HG02870 (cell line): ENCODE results near the gene ALDH4A1.
"Not testable (repeated sequence)": the region's sequence is repeated elsewhere in the genome, so short reads cannot be mapped to it uniquely, and the experiment has no call there.

Source experiments
- ATAC-seq: cut with Tn5 transposase; IDR thresholded peaks from one replicate; pipeline ENCODE4 v1.9.1; 2021; ENCODE audit warnings: mild to moderate bottlenecking, moderate library complexity; ENCODE audit not compliant: unreplicated experiment

The ALDH4A1 gene

DNA sequence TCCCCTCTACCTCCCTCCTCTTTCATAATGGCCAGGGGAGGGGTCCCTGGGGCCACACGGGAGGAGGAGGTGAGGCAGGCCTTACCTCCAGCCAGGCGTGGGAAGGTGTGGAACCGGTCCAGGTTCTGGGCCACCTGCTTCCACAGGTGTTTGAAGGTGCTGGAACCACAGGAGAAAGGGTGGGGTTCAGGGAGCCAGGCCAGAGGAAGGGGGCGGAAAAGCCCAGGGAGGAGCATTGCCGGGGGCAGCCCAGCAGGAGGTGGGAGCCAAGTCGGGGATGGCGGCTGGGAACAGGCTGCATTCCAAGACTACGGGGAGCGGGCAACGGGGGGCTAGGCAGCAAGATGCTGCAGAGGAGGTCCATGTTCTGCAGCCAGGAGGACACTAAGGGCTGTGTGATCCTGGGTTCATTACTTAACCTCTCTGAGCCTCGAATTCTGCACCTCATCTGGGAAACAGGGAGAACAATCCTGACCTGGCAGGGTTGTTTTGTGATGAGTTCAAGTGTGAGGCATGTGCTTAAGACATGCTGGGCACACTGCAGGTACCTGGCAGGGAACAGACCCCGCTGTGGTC lies 23.1 kb downstream of the ALDH4A1 start:
- ATAC-seq = no peak

DNA sequence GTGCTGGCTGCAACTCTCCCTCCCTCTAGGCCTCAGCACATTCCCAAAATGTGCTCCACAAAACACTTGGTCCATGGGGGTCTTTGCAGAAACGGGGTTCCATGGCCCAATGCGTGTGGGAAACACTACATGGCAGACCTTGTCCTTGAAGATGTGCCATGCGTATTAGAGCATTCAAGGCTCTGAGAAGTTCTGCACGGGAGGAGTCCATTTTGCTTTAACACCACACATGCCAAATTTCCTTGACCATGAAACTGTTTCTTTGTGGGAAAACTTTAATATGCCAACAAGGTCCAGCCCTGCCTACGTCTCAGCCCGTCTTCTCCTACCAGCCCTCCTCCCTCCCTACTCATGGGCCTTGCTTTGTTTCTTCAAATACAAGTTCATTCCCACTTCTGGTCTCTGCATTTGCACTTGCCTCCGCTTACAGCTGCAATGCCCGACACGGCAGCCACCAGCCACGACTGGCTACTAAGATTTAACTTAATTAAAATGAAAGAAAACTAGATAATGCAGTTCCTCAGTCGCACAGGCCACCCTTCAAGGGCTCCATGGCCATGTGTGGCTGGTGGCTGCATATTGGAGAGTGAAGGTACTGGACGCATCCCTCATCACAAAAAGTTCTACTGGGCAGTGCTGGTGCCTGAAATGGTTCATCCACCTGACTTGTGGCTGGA lies 23.7 kb downstream of the ALDH4A1 start:
- no peak for ATAC-seq

DNA sequence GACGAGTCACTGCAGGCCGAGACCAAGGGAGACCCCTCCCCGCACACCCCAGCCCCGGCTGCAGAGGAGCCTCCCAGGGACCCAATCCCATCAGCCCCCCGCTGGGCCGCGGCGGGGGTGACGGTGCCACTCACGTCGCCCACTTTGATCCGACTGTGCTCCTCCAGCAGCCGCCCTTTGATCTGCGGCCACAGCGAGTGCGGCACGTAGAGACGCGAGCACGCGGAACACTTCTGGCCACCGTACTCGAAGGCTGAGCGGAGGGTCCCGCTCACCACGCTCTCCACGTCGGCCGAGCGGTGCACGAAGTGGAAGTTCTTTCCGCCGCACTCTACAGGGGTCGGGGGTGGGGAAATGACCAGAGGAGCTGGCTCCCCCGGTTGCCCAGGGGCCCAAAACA lies 25.1 kb downstream of the ALDH4A1 start:
- no peak for ATAC-seq

- no peak for ATAC-seq
Observed at GRCh38 chr1:18876210-18876609, 26.1 kb downstream of the ALDH4A1 start.

DNA sequence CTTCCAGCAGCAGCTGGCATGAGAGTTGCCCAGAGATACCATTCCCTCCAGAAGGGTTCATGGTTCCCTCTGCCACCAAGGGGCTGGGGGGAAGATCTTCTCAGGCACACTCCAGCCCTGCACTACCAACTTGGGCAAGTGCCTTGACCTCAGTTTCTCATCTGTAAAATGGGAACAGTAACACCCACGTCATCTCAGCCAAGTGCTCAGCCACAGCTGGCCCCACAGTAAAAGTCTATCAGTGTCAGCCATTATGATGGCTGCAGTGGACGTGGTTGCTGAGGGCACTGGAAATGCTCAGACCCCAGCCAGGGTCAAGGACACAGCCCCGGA lies 26.6 kb downstream of the ALDH4A1 start:
- no peak for ATAC-seq

DNA sequence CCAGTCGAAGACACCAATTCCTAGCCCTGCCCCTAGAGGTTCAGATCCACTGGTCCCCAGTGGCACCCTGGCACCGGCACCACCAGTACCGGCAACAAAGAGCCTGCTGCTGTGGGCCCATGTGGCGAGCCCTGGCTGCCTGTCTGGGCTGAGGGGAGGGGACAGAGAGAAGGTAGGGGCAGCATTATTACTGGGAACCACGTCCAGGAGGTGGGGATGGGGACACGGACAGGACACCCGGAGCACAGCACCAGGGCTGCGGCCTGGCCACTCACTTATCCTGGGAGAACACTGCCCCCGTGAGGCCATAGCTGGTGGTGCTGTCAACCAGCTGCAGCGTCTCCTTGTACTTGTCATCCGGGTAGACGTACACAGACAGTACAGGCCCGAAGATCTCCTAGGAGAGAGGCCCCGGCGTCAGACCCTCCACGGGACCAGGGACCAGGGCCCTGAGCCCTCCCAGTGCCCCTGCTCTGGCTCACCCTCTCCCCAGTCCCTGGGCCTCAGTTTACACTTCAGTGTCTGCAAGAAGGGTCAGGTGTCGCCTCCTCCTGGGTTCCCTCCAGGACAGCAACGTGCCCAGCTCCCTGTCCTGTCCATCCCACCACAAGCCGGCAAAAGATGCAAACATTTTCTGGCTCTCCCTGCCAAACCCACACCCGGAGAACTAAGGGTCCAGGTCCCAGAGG lies 27.1 kb downstream of the ALDH4A1 start:
- no peak for ATAC-seq

DNA sequence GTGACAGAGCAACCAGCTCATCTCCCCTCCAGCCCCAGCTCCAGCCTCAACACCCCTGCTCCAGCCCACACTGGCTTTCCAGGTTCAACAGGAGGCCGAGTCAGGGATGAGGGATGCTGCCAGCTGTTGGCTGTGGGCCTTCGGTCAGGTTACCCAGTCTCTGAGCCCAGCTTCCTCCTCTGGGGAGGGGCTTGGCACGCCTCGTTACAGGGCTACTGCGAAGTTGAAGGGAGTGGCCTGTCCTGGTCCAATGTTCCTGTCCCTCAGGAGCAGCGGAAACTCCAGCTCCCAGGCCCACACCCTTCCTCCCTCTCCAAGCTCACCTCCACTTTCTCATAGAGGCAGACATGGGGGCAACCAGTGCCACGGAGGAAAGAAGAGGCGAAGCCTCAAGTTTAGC lies 27.8 kb downstream of the ALDH4A1 start:
- no peak for ATAC-seq

- ATAC-seq = no peak
Observed at GRCh38 chr1:18874036-18874435, 28.3 kb downstream of the ALDH4A1 start.

DNA sequence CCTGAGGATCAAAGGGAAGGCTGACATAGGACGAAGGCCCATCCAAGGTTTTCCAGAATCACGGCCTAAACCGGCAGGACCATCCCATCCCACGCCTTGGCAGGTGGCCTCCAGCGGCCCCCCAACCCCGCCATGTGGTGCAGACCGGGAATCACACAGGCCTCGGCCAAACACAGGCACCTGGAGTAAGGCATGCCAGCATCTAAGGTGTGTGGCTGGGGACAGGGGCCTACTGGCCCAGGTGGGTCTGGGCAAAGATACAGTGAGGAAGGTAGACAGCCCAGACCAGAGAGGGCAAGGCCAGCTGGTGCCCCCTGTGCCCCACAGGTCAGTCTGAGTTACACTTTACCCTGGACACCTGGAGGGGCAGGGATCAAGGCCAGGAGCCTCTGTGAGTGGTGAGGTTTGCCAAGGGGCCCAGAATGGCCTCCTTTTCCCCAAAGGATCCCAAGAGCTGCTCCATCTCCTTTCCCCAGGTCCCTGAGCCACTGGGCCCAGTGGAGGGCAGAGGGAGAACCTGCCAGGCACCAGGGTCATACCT lies 30.2 kb downstream of the ALDH4A1 start:
- no peak for ATAC-seq

DNA sequence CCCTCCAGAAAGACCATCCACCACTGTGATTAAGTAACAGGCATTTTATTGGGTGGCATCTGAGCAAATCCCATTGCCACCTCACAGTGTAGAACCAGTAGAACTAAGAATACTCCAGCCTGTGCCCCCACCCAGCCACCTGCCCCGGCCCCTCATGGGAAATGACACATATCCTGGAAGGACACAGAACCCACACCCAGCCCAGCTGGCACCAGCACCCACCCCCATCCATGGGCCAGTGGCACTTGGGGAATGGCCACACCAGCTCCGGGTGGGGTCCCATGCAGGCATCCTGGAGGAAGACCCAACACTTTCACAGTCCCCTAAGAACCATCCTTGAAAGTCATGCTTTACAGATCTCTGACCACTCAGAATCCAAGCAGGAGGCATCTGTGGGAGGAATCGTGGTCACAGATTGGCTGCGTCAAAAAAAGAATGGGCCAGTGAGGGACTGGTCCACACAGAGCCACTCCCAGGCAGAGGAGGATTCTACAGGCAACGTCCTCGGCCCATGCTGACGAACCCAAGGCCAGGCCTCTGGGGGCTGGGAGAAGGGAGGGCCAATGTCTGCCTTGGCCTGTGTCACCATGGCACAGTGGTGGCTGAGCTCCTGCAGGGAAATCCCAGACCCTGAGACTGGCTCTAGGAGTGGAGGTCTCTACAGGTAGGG lies 30.8 kb downstream of the ALDH4A1 start:
- no peak for ATAC-seq

- no peak for ATAC-seq
Observed at GRCh38 chr1:18870957-18871356, 31.4 kb downstream of the ALDH4A1 start.

GRCh38 chr1:18870595-18870865 lies 31.8 kb downstream of the ALDH4A1 start:
- ATAC-seq = not testable (repeated sequence)

- ATAC-seq = no peak
Observed at GRCh38 chr1:18869847-18870594, 32.3 kb downstream of the ALDH4A1 start.

DNA sequence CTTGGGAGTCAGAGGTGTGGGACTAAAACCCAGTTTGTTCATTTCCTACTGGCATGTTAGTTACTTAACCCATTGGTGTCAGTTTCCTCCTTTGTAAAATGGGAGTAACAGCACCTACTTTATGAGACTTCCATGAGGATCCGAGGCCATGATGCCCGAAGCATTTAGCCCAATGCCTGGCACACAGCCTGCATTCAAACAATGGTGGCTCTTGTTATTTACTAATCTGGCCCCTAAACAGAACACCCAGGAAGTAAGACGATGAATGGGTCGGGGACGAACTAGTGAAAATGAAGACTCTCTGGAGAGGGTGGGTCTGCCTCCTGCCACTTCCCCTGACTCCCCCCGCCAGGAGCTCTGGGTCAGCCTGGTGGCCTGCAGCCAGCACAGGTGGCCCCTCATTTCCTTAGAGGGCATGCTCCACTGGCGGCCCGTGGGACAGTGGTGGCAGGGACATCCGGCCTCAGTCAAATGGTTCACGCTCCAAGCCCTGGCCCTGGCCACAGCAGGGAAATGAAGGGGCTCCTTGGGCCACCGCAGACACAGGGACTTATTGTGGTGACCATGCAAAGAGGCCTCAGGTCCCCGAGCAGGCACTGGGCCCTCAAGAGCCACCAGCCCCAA lies 33.4 kb downstream of the ALDH4A1 start:
- ATAC-seq = no peak

GRCh38 chr1:18868354-18868753 lies 34.0 kb downstream of the ALDH4A1 start:
- no peak for ATAC-seq

GRCh38 chr1:18866846-18867245 lies 35.5 kb downstream of the ALDH4A1 start:
- ATAC-seq = no peak

DNA sequence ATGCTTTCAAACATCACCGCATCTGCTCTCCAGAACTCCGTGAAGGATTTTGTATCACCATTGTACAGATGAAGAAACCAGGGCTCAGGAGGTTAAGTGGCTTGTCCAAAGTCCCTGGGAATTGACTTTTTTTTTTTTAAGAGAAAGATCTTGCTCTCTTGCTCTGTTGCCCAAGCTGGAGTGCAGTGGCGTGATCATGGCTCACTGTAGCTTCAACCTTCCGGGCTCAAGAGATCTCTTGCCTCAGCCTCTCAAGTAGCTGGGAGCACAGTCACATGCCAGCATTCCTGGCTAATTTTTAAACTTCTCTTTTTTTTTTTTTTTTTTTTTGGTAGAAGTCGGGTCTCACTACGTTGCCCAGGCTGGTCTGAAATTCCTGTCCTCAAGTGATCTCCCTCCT lies 36.0 kb downstream of the ALDH4A1 start:
- no peak for ATAC-seq

DNA sequence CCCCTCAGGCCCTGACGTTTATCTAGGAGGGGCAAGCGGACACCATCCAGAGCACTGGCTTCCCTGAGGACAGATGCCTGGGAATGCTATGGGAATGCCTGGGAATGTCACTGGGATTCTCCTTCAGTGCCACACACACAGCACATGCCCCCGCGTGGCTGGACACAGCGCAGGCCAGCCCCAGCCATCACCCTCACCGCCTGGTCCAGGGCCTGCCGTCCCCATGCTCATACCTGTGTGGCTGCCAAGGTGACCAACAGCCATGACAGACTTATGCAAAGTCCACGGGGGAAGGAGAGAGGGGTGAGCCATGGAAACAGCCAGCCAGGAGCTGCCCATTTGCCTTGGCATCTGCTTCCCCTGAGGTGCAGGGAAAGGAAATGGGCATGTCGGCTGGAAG lies 37.2 kb downstream of the ALDH4A1 start:
- ATAC-seq = no peak

DNA sequence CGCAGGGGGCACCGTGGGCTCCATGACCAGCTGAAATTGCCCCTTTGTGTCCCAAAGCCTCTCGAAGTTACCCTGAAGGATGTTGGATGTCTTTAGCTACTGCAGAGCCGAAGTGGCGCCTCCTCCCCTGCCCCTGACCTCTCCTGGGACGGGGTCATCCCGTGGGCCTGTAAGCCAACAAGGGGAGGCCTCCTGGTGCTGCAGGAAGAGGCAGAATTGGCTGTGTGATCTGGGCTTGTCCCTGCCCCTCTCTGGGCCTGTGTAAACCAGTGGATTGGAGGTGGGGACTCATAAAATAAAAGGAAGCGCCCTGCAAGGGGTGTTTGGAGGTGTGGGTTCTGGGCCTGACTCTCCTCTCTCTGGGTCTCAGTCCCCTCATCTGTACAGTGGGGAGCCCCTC lies 40.8 kb downstream of the ALDH4A1 start:
- no peak for ATAC-seq

GRCh38 chr1:18861082-18861481 lies 41.3 kb downstream of the ALDH4A1 start:
- no peak for ATAC-seq

GRCh38 chr1:18859560-18859959 lies 42.8 kb downstream of the ALDH4A1 start, which contains the start of gene TAS1R2:
TSS of gene TAS1R2 (minus strand) at chr1:18859660. CDS start at chr1:18859660, 0 bp downstream.
- ATAC-seq = no peak
